ENCODE data around the gene SLC20A1. TPM values are rescaled to one million over a fixed set of nuclear protein-coding genes. Genes with fewer than 3 reads are reported as not detected.

The SLC20A1 gene
- total RNA-seq, 4 donors from 2014 or later: 11.5 to 30.6 (median 24.4) TPM

GRCh38 chr2:112712465-112712864, 66.7 kb downstream of the SLC20A1 start:
- intact Hi-C loops (cut with DNase I; ENCODE audit: low total_unique reads): no loop called here
- Histone ChIP-seq H3K27me3 (no peaks in the 10 kb centered on the region), H3K36me3 (no peaks in the 10 kb centered on the region), H3K9me3 (no peaks in the 10 kb centered on the region), H3K27ac (no peak overlapping the region), H3K4me3 (no peak overlapping the region), H3K4me1 (no peaks in the 10 kb centered on the region)
- DNase-seq: no peak
- TF ChIP-seq, protein P1, sequence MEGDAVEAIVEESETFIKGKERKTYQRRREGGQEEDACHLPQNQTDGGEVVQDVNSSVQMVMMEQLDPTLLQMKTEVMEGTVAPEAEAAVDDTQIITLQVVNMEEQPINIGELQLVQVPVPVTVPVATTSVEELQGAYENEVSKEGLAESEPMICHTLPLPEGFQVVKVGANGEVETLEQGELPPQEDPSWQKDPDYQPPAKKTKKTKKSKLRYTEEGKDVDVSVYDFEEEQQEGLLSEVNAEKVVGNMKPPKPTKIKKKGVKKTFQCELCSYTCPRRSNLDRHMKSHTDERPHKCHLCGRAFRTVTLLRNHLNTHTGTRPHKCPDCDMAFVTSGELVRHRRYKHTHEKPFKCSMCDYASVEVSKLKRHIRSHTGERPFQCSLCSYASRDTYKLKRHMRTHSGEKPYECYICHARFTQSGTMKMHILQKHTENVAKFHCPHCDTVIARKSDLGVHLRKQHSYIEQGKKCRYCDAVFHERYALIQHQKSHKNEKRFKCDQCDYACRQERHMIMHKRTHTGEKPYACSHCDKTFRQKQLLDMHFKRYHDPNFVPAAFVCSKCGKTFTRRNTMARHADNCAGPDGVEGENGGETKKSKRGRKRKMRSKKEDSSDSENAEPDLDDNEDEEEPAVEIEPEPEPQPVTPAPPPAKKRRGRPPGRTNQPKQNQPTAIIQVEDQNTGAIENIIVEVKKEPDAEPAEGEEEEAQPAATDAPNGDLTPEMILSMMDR (IDR thresholded peaks at IDR 0.05): no peak
- TF ChIP-seq POLR2A (IDR thresholded peaks at IDR 0.05): no peak

DNA sequence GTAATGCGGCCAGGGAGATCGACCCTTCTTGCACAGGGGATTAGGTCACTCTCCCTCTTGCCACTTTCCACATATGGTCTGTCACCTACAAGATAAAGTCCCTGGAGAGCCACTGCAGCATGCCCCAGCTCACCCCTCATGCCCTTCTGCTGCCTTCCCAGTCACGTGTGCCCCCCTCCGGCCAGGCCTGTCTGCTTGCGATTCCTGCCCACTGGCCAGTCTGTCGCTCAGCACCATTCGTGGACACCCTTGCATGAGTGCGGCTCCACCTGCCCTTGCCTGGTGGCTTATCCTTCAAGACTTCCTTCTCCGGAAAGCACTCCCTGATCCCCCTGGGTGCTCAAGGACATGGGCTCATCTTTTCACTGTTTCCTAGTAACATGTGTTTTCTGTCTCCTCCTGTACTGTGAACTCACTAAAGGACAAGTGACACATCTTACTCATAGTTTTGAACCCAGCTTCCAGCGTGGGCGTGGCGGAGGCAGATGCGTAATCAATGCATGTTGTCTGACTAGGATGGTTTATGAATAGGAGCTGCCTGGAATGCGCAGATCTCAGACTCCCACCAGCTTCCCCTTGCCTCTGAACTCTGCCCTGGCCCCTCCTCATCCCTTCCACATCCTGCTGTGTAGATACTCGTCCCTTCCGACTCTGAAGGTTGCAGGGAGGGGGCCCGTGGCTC, 67.3 kb downstream of the SLC20A1 start:
- DNase-seq: no peak
- TF ChIP-seq POLR2A (IDR thresholded peaks at IDR 0.05): no peak
- TF ChIP-seq, protein P1 (IDR thresholded peaks at IDR 0.05): no peak

More for the DNA sequence above, 67.3 kb downstream of the SLC20A1 start:
- Histone ChIP-seq H3K36me3 (no peaks in the 10 kb centered on the region), H3K27me3 (no peaks in the 10 kb centered on the region), H3K9me3 (no peaks in the 10 kb centered on the region), H3K4me3 (no peak overlapping the region), H3K4me1 (no peaks in the 10 kb centered on the region), H3K27ac (no peak overlapping the region)
- intact Hi-C loops (cut with DNase I; ENCODE audit: low total_unique reads): no loop called here

Other genes with a start within 250 kb of the SLC20A1 start
- 10 to 100 TPM in 3 of 4 donors, 1 to 10 TPM in 1; 5.3 to 39.8 (median 25.1) TPM for gene RGPD8, start 212.3 kb upstream of the SLC20A1 start, total RNA-seq
- 10 to 100 TPM in 3 of 4 donors, 1 to 10 TPM in 1; 3.8 to 45.5 (median 26.4) TPM for gene TTL, start 163.8 kb upstream of the SLC20A1 start, total RNA-seq
- gene POLR1B, start 103.5 kb upstream of the SLC20A1 start, total RNA-seq: 10 to 100 TPM in 3 of 4 donors, 1 to 10 TPM in 1; 6.8 to 41.4 (median 17.8) TPM
- 10 to 100 TPM in 1 of 4 donors, 1 to 10 TPM in 2, not detected in 1; 6.5 to 22.6 (median 8.4) TPM for gene CHCHD5, start 61.3 kb upstream of the SLC20A1 start, total RNA-seq
- not detected for gene NT5DC4, start 75.1 kb downstream of the SLC20A1 start, total RNA-seq
- gene CKAP2L, start 118.7 kb downstream of the SLC20A1 start, total RNA-seq: 1 to 10 TPM in 1 of 4 donors, not detected in 3; 8.8 TPM
- gene IL1A, start 138.6 kb downstream of the SLC20A1 start, total RNA-seq: under 1 TPM in 1 of 4 donors, not detected in 3; 0.41 TPM
- gene IL1B, start 190.8 kb downstream of the SLC20A1 start, total RNA-seq: under 1 TPM in 1 of 4 donors, not detected in 3; 0.26 TPM

Data from uterus (tissue), 4 donors.